Stimulated activated CD4-positive, alpha-beta T cell treated with anti-CD3 and anti-CD28 coated beads, Interleukin-4, amount 100 ng/mL, for 24 hours (primary cell): ENCODE data around the gene PSORS1C2.

Experiments used
- DNase-seq: peaks from one replicate; pipeline ENCODE4 v3.0.0-alpha.2; 2020

Gene PSORS1C2

DNA sequence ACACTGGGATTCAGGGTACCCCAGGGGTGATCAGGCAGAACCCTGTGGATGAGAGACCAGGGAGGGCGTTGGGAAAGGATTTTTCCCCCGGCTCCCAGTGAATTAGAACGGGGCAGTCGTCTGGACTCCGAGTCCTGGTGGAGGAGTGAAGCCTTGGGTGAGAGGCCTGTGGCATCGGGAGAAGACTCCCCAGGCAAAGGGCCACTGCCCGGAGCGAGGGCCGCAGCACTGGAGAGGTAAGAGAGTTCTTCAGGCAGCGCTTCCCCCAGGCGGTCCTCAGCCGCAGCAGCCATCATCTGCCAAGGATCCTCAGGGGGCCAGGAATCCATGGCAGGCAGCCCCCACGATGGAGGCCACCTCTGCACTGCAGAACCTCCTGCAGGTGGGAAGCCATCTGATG lies 27.2 kb downstream of the PSORS1C2 start:
- no peak for DNase-seq

- no peak for DNase-seq
Measured at GRCh38 chr6:31110825-31111582, 27.9 kb downstream of the PSORS1C2 start.

- DNase-seq, result no peak
Measured at GRCh38 chr6:31107052-31107451, 31.8 kb downstream of the PSORS1C2 start.

DNA sequence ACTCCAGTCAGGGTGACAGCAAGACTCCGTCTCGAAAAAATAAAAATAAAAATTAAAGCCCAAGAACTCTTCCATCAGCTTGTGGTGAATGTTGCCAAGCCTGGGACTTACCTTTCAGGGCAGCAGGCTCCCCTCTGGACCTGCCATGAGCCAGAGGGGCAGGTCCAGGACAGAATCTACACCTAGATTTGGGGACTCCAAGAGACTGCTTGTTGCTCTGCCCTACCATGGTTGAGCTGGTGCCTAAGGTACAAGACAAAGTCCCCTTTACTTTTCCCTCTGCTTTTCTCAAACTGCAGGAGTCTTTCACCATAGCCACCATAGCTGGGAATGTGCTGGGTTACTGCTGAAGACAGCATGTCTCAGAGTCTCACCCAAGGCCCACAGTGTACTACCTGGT lies 35.7 kb downstream of the PSORS1C2 start:
- no peak for DNase-seq

DNA sequence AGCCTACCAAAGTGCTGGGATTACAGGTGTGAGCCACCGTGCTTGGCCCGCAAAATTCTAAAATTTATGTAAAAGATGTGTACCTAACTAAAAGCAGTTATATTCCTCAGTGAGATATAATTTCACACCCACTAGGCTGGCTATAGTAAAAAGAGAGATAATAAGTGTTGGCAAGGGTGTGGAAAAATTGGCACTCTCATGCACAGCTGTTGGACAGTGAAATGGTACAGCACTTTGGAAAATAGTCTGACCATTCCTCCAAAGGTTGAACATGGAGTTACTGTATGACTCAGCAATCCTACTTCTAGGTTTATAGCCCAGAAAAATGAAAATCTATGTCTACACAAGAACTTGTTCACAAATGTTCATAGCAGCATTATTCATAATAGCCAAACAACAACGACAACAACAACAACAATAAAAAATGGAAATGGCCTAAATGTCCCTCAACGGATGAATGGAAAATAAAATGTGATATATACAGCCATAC lies 40.4 kb downstream of the PSORS1C2 start:
- DNase-seq, result no peak

DNA sequence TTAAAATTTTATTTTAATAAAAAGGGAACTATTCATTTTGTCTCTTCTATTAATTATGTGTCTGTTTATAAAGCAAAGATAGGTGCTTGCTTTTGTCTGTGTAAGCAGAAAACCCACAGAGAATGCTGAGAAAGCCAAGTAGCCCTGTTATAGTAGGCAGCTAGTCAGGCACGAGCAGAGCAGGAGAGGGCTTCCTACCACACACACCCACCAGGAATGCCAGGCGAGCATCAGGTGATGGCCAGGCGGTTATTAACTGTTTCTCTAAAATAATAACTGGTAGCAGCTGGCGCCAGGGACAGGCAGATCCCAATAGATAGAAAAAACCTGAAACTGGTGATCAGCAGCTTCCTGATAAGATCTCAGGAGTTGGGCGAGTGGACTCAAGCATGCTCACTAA lies 42.2 kb downstream of the PSORS1C2 start:
- DNase-seq, result no peak

- DNase-seq, result no peak
Measured at GRCh38 chr6:31096215-31096614, 42.7 kb downstream of the PSORS1C2 start.

- DNase-seq, result peak; percentile 14
Measured at GRCh38 chr6:31094389-31094881, 44.4 kb downstream of the PSORS1C2 start.

GRCh38 chr6:31092769-31093505 lies 45.9 kb downstream of the PSORS1C2 start:
- DNase-seq, result no peak

GRCh38 chr6:31092238-31092637 lies 46.6 kb downstream of the PSORS1C2 start:
- no peak for DNase-seq

- DNase-seq, result no peak
Measured at GRCh38 chr6:31091680-31092079, 47.2 kb downstream of the PSORS1C2 start.

DNA sequence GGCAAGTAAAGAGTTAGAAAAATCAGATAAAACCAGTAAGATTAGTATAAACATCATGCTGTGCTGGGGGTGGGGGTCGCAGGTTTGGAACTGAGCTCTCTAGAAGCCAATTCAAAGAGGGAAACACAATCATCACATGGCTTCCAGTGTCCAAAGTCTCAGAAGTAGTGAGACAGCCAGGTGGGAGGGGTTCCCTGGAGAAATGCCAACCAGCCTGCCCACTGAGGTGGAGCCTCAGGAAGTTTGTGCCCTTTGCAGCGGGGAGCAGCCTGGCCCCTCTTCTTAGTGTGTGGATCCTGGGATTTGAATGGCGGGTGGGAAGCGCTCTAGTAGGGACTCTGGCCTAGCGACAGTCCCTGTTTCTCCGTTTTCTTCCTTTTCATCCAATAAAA lies 47.9 kb downstream of the PSORS1C2 start:
- DNase-seq, result no peak

- no peak for DNase-seq
Measured at GRCh38 chr6:31090275-31090972, 48.4 kb downstream of the PSORS1C2 start.
